ENCODE measurements around the gene STX8.

- no peak for TF ChIP-seq CTCF (IDR thresholded peaks at IDR 0.05)
- TF ChIP-seq ZFX (IDR thresholded peaks at IDR 0.05; ENCODE audit: borderline replicate concordance), result no peak
These were observed 374.8 kb downstream of the STX8 start for GRCh38 chr17:9200699-9201359.

Measured in 22Rv1 (cell line).